Measurements from ENCODE around the gene EOLA2. TPM values are rescaled to one million over a fixed set of nuclear protein-coding genes. Genes with fewer than 3 reads are reported as not detected.
"Not testable (repeated sequence)": the region's sequence is repeated elsewhere in the genome, so short reads cannot be mapped to it uniquely, and the experiment has no call there.

Gene EOLA2
- total RNA-seq, 1 donor from 2014 or later: 11.2 TPM

GRCh38 chrX:149898554-149898953 lies 39.7 kb downstream of the EOLA2 start:
- Histone ChIP-seq H3F3A (ENCODE audit: low read depth) (no peaks in the 10 kb centered on the region), H3K4me1 (peaks cover 7% of the 10 kb centered on the region), H3K4me2 (no peak overlapping the region), H4K20me1 (ENCODE audit: low read depth) (no peaks in the 10 kb centered on the region), H3K36me3 (no peaks in the 10 kb centered on the region), H3K4me3 (no peak overlapping the region), H3K79me2 (ENCODE audit: low read depth) (no peaks in the 10 kb centered on the region), H3K9me3 (ENCODE audit: low read depth) (peaks cover 15% of the 10 kb centered on the region), H3K9ac (no peak overlapping the region), H3K27me3 (no peaks in the 10 kb centered on the region), H3K27ac (no peak overlapping the region), H2AFZ (replicated peaks) (no peak overlapping the region)
- H3K36me3 Mint-ChIP-seq: no peaks in the 10 kb centered on the region
- no peak overlapping the region for H3K27ac Mint-ChIP-seq
- H3K4me1 Mint-ChIP-seq: no peaks in the 10 kb centered on the region
- H3K9me3 Mint-ChIP-seq: peaks cover 6% of the 10 kb centered on the region
- H3K4me3 Mint-ChIP-seq: no peak overlapping the region
- no peak for DNase-seq (ENCODE audit: low spot score)
- TF ChIP-seq CTCF (IDR thresholded peaks at IDR 0.05) (no peak), EZH2phosphoT487 (IDR thresholded peaks at IDR 0.05) (no peak), EZH2 (IDR thresholded peaks at IDR 0.05) (no peak)
- H3K27me3 Mint-ChIP-seq (ENCODE audit: insufficient read depth, low read depth): no peaks in the 10 kb centered on the region

DNA sequence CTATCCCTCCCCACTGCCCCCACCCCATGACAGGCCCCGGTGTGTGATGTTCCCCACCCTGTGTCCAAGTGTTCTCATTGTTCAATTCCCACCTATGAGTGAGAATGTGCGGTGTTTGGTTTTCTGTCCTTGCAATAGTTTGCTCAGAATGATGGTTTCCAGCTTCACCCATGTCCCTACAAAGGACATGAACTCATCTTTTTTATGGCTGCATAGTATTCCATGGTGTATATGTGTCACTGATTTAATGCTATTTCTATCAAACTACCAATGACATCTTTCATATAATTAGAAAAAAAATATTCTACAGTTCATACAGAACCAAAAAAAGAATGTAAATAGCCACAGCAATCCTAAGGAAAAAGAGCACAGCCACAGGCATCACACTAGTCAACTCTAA lies 47.5 kb downstream of the EOLA2 start:
- not testable (repeated sequence) for H3K27me3 Mint-ChIP-seq (ENCODE audit: insufficient read depth, low read depth); H3K4me1 ChIP-seq; H3K27ac ChIP-seq; H3K79me2 ChIP-seq (ENCODE audit: low read depth); H3K27ac Mint-ChIP-seq; H3F3A ChIP-seq (ENCODE audit: low read depth); H3K9ac ChIP-seq; DNase-seq (ENCODE audit: low spot score); H3K4me1 Mint-ChIP-seq; H3K36me3 ChIP-seq; H3K4me3 ChIP-seq; H3K27me3 ChIP-seq; H2AFZ ChIP-seq (replicated peaks); H3K4me3 Mint-ChIP-seq; H3K4me2 ChIP-seq; H3K36me3 Mint-ChIP-seq; H4K20me1 ChIP-seq (ENCODE audit: low read depth)
- H3K9me3 Mint-ChIP-seq: peaks cover 12% of the 10 kb centered on the region
- H3K9me3 ChIP-seq (ENCODE audit: low read depth): peaks cover 20% of the 10 kb centered on the region

Other genes starting within 250 kb of the EOLA2 start
- not detected in 2 replicates for gene MAGEA11, start 226.4 kb downstream of the EOLA2 start, total RNA-seq (ENCODE audit: low replicate concordance)
- 0.06 and 0.59 TPM in 2 replicates for gene HSFX1, start 164.4 kb downstream of the EOLA2 start, total RNA-seq (ENCODE audit: low replicate concordance)
- gene MAGEA9, start 156.6 kb downstream of the EOLA2 start, total RNA-seq (ENCODE audit: low replicate concordance): not detected in 2 replicates
- gene MAGEA8, start 57.3 kb downstream of the EOLA2 start, total RNA-seq (ENCODE audit: low replicate concordance): not detected in 2 replicates
- gene HSFX4, start 8.9 kb downstream of the EOLA2 start, total RNA-seq (ENCODE audit: low replicate concordance): not detected in 2 replicates